K562 (cell line): ENCODE results near the gene PLEKHA8. TPM values are rescaled to one million over a fixed set of nuclear protein-coding genes. Genes with fewer than 3 reads are reported as not detected.

Experiments
- CCAR2 ChIP-seq: fragments of 200-400 bp; formaldehyde crosslinking; IDR thresholded peaks from 2 replicates; pipeline ENCODE4 v1.6.1; 2017; ENCODE audit warnings: mild to moderate bottlenecking, low read depth, low read length
- CREM ChIP-seq: IDR thresholded peaks from 2 replicates; pipeline ENCODE4 v1.6.1; 2014; ENCODE audit warnings: antibody characterized with exemption, low read depth
- DEAF1 ChIP-seq: fragments of 450-650 bp; formaldehyde crosslinking; IDR thresholded peaks from 2 replicates; pipeline ENCODE4 v1.4.0; 2020; ENCODE audit warnings: mild to moderate bottlenecking, moderate library complexity
- ETS1 ChIP-seq: conservative IDR thresholded peaks from 2 replicates; pipeline ENCODE4 v1.6.1; 2011; ENCODE audit warnings: low read depth, mild to moderate bottlenecking, low read length; ENCODE audit not compliant: control insufficient read depth
- ETS2 ChIP-seq: IDR thresholded peaks from 2 replicates; pipeline ENCODE4 v1.6.1; 2016; ENCODE audit warnings: borderline replicate concordance, missing genetic modification characterization, mild to moderate bottlenecking, moderate library complexity, missing compliant biosample characterization; ENCODE audit not compliant: poor library complexity, severe bottlenecking
- FIP1L1 ChIP-seq: fragments of 200-400 bp; formaldehyde crosslinking; IDR thresholded peaks from 2 replicates; pipeline ENCODE4 v1.6.1; 2018; ENCODE audit warnings: mild to moderate bottlenecking, low read depth, low read length; ENCODE audit not compliant: poor library complexity, severe bottlenecking
- KLF10 ChIP-seq: fragments of 250-450 bp; sonication (Bioruptor Pico); IDR thresholded peaks from 2 replicates; pipeline ENCODE4 v1.6.1; 2021; ENCODE audit warnings: matching md5 sums
- MAFF ChIP-seq: IDR thresholded peaks from 2 replicates; pipeline ENCODE4 v1.6.1; 2012; ENCODE audit warnings: low read length, improper control_type of control experiment
- MAFG ChIP-seq: fragments of 450-650 bp; conservative IDR thresholded peaks from 2 replicates; pipeline ENCODE4 v1.6.1; 2016; ENCODE audit warnings: missing genetic modification characterization, missing compliant biosample characterization
- NBN ChIP-seq: fragments of 450-650 bp; IDR thresholded peaks from 2 replicates; pipeline ENCODE4 v1.6.1; 2016; ENCODE audit warnings: low read depth, mild to moderate bottlenecking
- NR2F6 ChIP-seq: fragments of 450-650 bp; formaldehyde crosslinking; IDR thresholded peaks from 2 replicates; pipeline ENCODE4 v1.4.0; 2020; ENCODE audit warnings: mild to moderate bottlenecking
- PHB2 ChIP-seq: fragments of 450-650 bp; IDR thresholded peaks from 2 replicates; pipeline ENCODE4 v1.6.1; 2017; ENCODE audit warnings: low read depth
- PHF20 ChIP-seq: fragments of 450-650 bp; IDR thresholded peaks from 2 replicates; pipeline ENCODE4 v1.6.1; 2018; ENCODE audit not compliant: partially characterized antibody
- POLR2A ChIP-seq: fragments of 450-650 bp; conservative IDR thresholded peaks from 2 replicates; pipeline ENCODE4 v1.6.1; 2016
- PYGO2 ChIP-seq: fragments of 450-650 bp; IDR thresholded peaks from 2 replicates; pipeline ENCODE4 v1.6.1; 2016; ENCODE audit warnings: mild to moderate bottlenecking, missing genetic modification characterization, moderate library complexity, missing compliant biosample characterization
- SLC30A9 ChIP-seq: fragments of 250-450 bp; sonication (Bioruptor Pico); IDR thresholded peaks from 2 replicates; pipeline ENCODE4 v1.8.0; 2022; ENCODE audit warnings: mild to moderate bottlenecking, moderate library complexity
- TAF15 ChIP-seq: fragments of 200-400 bp; formaldehyde crosslinking; IDR thresholded peaks from 2 replicates; pipeline ENCODE4 v1.6.1; 2017; ENCODE audit warnings: mild to moderate bottlenecking, low read depth, low read length, moderate library complexity
- TGIF2 ChIP-seq: sonication (generic); formaldehyde crosslinking; IDR thresholded peaks from 2 replicates; pipeline ENCODE4 v1.8.1; 2022; ENCODE audit warnings: mild to moderate bottlenecking, missing genetic modification reagents, moderate library complexity
- XRCC5 ChIP-seq: fragments of 200-400 bp; formaldehyde crosslinking; IDR thresholded peaks from 2 replicates; pipeline ENCODE4 v1.6.1; 2017; ENCODE audit warnings: low read depth, mild to moderate bottlenecking, low read length
- ZNF398 ChIP-seq: fragments of 250-450 bp; sonication (Bioruptor Pico); IDR thresholded peaks from 2 replicates; pipeline ENCODE4 v1.8.0; 2021; ENCODE audit warnings: moderate library complexity, mild to moderate bottlenecking, inconsistent platforms
- ZNF655 ChIP-seq: fragments of 250-450 bp; sonication (Bioruptor Pico); IDR thresholded peaks from 2 replicates; pipeline ENCODE4 v1.5.0; 2021
- polyA plus RNA-seq, 8 experiments: library from polyadenylated mRNA; depleted of rRNA in 4 of 8; stranded (reverse) in 5 of 8; unstranded in 3 of 8; fragments of >200 nt; fragmentation: Nextera tagmentation in 2 of 8; fragmentation: Illumina TruSeq in 1 of 8; extraction: Ambion mirVana in 2 of 8; extraction: Trizol in 1 of 8; gene quantifications; 2 replicates each; pipeline versions ENCODE4 v1.2.1 to v1.2.3, GENCODE V29; 2011 to 2014; ENCODE audit warnings: inconsistent platforms in 1 of 8, missing spikeins in 1 of 8
- total RNA-seq, 7 experiments: library from RNA; depleted of rRNA in 6 of 7; stranded (reverse); fragments of >200 nt in 6 of 7; fragmentation: Illumina TruSeq in 2 of 7; extraction: Trizol in 2 of 7; gene quantifications; 2 replicates each; pipeline versions ENCODE4 v1.2.1 to v1.2.3, GENCODE V29; 2011 to 2021; ENCODE audit warnings: low replicate concordance in 1 of 7
- TF ChIP-seq, protein P1 (sequence below): fragments of 450-650 bp; IDR thresholded peaks from 2 replicates; pipeline ENCODE4 v1.7.0; 2016; ENCODE audit warnings: borderline replicate concordance

PLEKHA8 gene
- total and polyA plus RNA-seq, 9 of the 15 experiments (the other 6 are each of a cell fraction or from before 2014, with no cell fraction given) = 3.2 to 16.3 (median 11.8) TPM

DNA sequence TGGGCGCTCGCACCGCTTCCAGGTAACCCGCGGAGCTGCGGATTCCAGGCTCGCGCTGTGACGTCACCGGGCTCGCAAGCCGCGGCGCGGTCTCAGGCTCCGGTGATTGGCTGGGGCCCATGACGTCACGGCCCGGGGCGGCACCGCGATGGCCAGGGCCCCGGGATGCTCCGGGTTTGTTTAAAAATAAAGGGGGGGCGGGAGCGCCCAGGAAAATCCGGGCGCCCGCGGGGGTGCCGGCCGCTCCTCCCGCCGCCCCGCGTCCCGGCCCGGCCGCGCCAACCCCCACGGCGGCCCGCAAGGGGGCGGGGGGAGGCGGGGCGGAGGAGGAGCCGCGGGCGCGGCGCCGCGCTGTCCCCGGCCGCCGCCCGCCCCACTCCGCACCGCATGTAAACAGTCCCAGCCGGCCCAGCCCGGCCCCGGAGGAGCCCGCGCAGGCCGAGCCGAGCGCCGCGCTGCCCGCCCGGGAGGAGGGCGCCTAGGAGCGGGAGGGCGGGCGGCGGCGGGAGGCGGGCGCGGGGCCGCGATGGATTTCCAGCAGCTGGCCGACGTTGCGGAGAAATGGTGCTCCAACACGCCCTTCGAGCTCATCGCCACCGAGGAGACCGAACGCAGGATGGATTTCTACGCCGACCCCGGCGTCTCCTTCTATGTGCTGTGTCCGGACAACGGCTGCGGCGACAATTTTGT is 106.5 kb downstream of the PLEKHA8 start, which contains the start of gene MTURN (continued):
- peak; percentile 65; the same call in 1 of the 2 replicates for TF ChIP-seq ETS1
- peak; percentile 97; the same call in 1 of the 2 replicates for TF ChIP-seq NBN
- TF ChIP-seq NR2F6 (CRISPR knock-in tag) = no peak
- TF ChIP-seq MAFF = no peak
- TF ChIP-seq TGIF2 (CRISPR knock-in tag) = no peak
- no peak for TF ChIP-seq PHF20
- no peak for TF ChIP-seq SLC30A9 (CRISPR knock-in tag)
- no peak for TF ChIP-seq XRCC5
- no peak for TF ChIP-seq ZNF398
- TF ChIP-seq DEAF1 = no peak
- no peak for TF ChIP-seq CCAR2
- no peak for TF ChIP-seq POLR2A
- TF ChIP-seq ZNF655 (CRISPR knock-in tag) = no peak
- TF ChIP-seq PYGO2 (tag) = no peak
- TF ChIP-seq KLF10 (CRISPR knock-in tag) = no peak
- TF ChIP-seq MAFG (tag) = no peak
- TF ChIP-seq TAF15 = no peak
- no peak for TF ChIP-seq ETS2
- TF ChIP-seq FIP1L1 = no peak
- TF ChIP-seq PHB2 = no peak
- peak; percentile 97 for TF ChIP-seq CREM
- TF ChIP-seq, protein P1, sequence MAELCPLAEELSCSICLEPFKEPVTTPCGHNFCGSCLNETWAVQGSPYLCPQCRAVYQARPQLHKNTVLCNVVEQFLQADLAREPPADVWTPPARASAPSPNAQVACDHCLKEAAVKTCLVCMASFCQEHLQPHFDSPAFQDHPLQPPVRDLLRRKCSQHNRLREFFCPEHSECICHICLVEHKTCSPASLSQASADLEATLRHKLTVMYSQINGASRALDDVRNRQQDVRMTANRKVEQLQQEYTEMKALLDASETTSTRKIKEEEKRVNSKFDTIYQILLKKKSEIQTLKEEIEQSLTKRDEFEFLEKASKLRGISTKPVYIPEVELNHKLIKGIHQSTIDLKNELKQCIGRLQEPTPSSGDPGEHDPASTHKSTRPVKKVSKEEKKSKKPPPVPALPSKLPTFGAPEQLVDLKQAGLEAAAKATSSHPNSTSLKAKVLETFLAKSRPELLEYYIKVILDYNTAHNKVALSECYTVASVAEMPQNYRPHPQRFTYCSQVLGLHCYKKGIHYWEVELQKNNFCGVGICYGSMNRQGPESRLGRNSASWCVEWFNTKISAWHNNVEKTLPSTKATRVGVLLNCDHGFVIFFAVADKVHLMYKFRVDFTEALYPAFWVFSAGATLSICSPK = no peak
